Measurements from ENCODE around the gene ITCH.

Gene ITCH

DNA sequence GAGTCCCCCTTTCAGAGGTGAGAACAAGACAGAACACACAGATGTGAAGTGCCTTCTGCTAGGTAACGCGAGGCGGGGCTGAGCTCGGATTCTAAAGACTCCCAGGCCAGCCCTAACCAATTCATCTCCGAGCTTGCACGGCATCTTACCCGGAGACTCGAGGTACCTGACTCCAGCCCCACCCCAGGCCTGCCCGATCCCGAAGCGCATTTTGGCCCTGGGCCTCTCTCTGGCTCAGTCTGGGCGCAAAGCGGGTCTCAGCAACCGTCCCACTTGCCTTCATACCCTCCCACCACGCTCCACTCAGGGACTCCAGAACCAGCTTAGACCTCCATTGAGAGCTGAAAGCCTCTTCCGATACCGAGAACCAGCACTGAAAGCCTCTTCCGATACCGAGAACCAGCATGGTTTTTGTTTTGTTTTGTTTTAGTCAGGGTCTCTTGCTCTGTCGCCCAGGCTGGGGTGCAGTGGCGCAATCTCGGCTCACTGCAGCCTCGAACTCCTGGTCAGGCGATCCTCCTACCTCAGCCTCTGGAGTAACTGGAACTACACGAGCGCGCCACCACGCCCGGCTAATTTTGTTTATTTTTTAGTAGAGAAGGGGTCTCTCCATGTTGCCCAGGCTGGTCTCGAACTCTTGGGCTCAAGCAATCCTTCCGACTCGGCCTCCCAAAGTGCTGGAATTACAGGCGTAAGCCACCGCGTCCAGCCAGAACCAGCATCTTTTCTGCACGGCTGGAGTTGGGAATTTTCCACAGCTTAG, 152.6 kb downstream of the ITCH start:
- ChIA-PET POLR2A (interaction anchor here (0.5 to 3.4 kb wide), 18 partner anchors 9 to 762 kb away, joined by 3 to 20 read pairs (median 3); partner anchors contain the start of genes AHCY, ITCH, MAP1LC3A and MMP24OS), CTCF (interaction anchor here (0.6 to 6.5 kb wide), 8 partner anchors 7 to 687 kb away, joined by 3 to 57 read pairs (median 5); partner anchors contain the start of gene AHCY)
- Histone ChIP-seq H3K36me3 (ENCODE audit: control insufficient read depth in 2 of 2, insufficient read depth in 1 of 2, low read length in 2 of 2) (peaks cover under 1 to 32% of the 10 kb centered on the region in 2 experiments; a peak in 2 of 3 replicates), H3K4me3 (ENCODE audit: low read depth, low read length) (peak overlapping the region; percentile 80), H3K27ac (ENCODE audit: extremely low read depth, low read depth, low read length) (peak overlapping the region; percentile 87), H3K4me1 (ENCODE audit: control insufficient read depth, insufficient read depth, low read length) (no peaks in the 10 kb centered on the region), H3K9me3 (ENCODE audit: control insufficient read depth, insufficient read depth, low read depth, low read length) (no peaks in the 10 kb centered on the region)
- TF ChIP-seq ZNF174 (tag by site-specific recombination; IDR thresholded peaks at IDR 0.05) (no peak), WT1 (tag by site-specific recombination; IDR thresholded peaks at IDR 0.05) (0 out of 2 replicates have a peak, but pooled peaks have one; percentile 9), ZNF837 (tag by site-specific recombination; IDR thresholded peaks at IDR 0.05) (no peak), SETDB1 (IDR thresholded peaks at IDR 0.05; ENCODE audit: insufficient read length, low read length) (peak; percentile 24), ZNF585B (tag by site-specific recombination; IDR thresholded peaks at IDR 0.05) (0 out of 2 replicates have a peak, but pooled peaks have one; percentile 30), GLI4 (tag by site-specific recombination; IDR thresholded peaks at IDR 0.05) (no peak), ZXDB (tag by site-specific recombination; IDR thresholded peaks at IDR 0.05) (peak; percentile 51; the same call in 1 of the 2 replicates), ZBTB20 (tag by site-specific recombination; IDR thresholded peaks at IDR 0.05) (peak; percentile 94), SP2 (tag by site-specific recombination; IDR thresholded peaks at IDR 0.05) (peak; percentile 49; the same call in 1 of the 2 replicates), ZNF76 (tag by site-specific recombination; IDR thresholded peaks at IDR 0.05; ENCODE audit: borderline replicate concordance, low read depth) (peak; percentile 67), ZBTB1 (tag by site-specific recombination; IDR thresholded peaks at IDR 0.05) (0 out of 2 replicates have a peak, but pooled peaks have one; percentile 62), ZNF416 (tag by site-specific recombination; IDR thresholded peaks at IDR 0.05) (no peak), ZBTB21 (tag by site-specific recombination; IDR thresholded peaks at IDR 0.05) (no peak), ZNF501 (tag by site-specific recombination; IDR thresholded peaks at IDR 0.05) (peak; percentile 63; the same call in 1 of the 2 replicates), ZBTB8A (tag by site-specific recombination; IDR thresholded peaks at IDR 0.05) (peak; percentile 58), ZBTB17 (tag by site-specific recombination; IDR thresholded peaks at IDR 0.05) (peak; percentile 97), KLF8 (tag by site-specific recombination; IDR thresholded peaks at IDR 0.05) (peak; percentile 87), ZBTB6 (tag by site-specific recombination; IDR thresholded peaks at IDR 0.05) (no peak), PRDM6 (tag by site-specific recombination; IDR thresholded peaks at IDR 0.05) (no peak), ZNF660 (tag by site-specific recombination; IDR thresholded peaks at IDR 0.05) (0 out of 2 replicates have a peak, but pooled peaks have one; percentile 40), ZNF639 (tag by site-specific recombination; IDR thresholded peaks at IDR 0.05) (peak; percentile 75), ZNF121 (tag by site-specific recombination; IDR thresholded peaks at IDR 0.05) (peak; percentile 94), ZNF629 (tag by site-specific recombination; IDR thresholded peaks at IDR 0.05) (peak; percentile 39; the same call in 1 of the 2 replicates), ZNF239 (tag by site-specific recombination; IDR thresholded peaks at IDR 0.05) (no peak), ZNF561 (tag by site-specific recombination; IDR thresholded peaks at IDR 0.05; ENCODE audit: borderline replicate concordance) (peak; percentile 43; the same call in 1 of the 2 replicates), ZNF394 (tag by site-specific recombination; IDR thresholded peaks at IDR 0.05; ENCODE audit: borderline replicate concordance) (peak; percentile 45)
- TF ChIP-seq, protein P1, sequence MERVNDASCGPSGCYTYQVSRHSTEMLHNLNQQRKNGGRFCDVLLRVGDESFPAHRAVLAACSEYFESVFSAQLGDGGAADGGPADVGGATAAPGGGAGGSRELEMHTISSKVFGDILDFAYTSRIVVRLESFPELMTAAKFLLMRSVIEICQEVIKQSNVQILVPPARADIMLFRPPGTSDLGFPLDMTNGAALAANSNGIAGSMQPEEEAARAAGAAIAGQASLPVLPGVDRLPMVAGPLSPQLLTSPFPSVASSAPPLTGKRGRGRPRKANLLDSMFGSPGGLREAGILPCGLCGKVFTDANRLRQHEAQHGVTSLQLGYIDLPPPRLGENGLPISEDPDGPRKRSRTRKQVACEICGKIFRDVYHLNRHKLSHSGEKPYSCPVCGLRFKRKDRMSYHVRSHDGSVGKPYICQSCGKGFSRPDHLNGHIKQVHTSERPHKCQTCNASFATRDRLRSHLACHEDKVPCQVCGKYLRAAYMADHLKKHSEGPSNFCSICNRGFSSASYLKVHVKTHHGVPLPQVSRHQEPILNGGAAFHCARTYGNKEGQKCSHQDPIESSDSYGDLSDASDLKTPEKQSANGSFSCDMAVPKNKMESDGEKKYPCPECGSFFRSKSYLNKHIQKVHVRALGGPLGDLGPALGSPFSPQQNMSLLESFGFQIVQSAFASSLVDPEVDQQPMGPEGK (tag by site-specific recombination; IDR thresholded peaks at IDR 0.05): peak; percentile 23; the same call in 1 of the 2 replicates
- TF ChIP-seq, protein P2, sequence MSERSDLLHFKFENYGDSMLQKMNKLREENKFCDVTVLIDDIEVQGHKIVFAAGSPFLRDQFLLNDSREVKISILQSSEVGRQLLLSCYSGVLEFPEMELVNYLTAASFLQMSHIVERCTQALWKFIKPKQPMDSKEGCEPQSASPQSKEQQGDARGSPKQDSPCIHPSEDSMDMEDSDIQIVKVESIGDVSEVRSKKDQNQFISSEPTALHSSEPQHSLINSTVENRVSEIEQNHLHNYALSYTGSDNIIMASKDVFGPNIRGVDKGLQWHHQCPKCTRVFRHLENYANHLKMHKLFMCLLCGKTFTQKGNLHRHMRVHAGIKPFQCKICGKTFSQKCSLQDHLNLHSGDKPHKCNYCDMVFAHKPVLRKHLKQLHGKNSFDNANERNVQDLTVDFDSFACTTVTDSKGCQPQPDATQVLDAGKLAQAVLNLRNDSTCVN (tag by site-specific recombination; optimal IDR thresholded peaks at IDR 0.05): peak; percentile 40
- TF ChIP-seq, protein P3, sequence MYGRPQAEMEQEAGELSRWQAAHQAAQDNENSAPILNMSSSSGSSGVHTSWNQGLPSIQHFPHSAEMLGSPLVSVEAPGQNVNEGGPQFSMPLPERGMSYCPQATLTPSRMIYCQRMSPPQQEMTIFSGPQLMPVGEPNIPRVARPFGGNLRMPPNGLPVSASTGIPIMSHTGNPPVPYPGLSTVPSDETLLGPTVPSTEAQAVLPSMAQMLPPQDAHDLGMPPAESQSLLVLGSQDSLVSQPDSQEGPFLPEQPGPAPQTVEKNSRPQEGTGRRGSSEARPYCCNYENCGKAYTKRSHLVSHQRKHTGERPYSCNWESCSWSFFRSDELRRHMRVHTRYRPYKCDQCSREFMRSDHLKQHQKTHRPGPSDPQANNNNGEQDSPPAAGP (tag by site-specific recombination; IDR thresholded peaks at IDR 0.05): no peak
